ENCODE measurements around the gene UVSSA. TPM values are rescaled to one million over a fixed set of nuclear protein-coding genes. Genes with fewer than 3 reads are reported as not detected.

The UVSSA gene
- total RNA-seq, 1 donor from 2014 or later = 5.9 TPM

GRCh38 chr4:1327526-1328266 lies 19.3 kb upstream of the UVSSA start:
- Histone ChIP-seq H3K9me3 (replicated peaks) (no peaks in the 10 kb centered on the region), H3K27me3 (ENCODE audit: low read depth) (no peaks in the 10 kb centered on the region), H3K36me3 (peaks cover 73% of the 10 kb centered on the region), H3K4me3 (no peak overlapping the region), H3K27ac (replicated peaks) (no peak overlapping the region), H3K4me1 (peaks cover 14% of the 10 kb centered on the region)
- intact Hi-C loops (cut with micrococcal nuclease) = no loop called here
- no peak for TF ChIP-seq CTCF (IDR thresholded peaks at IDR 0.05; ENCODE audit: borderline replicate concordance)
- DNase-seq = no peak

- TF ChIP-seq CTCF (IDR thresholded peaks at IDR 0.05; ENCODE audit: borderline replicate concordance) = no peak
- Histone ChIP-seq H3K4me3 (no peak overlapping the region), H3K9me3 (replicated peaks) (no peaks in the 10 kb centered on the region), H3K36me3 (peaks cover 75% of the 10 kb centered on the region), H3K27ac (replicated peaks) (no peak overlapping the region), H3K27me3 (ENCODE audit: low read depth) (no peaks in the 10 kb centered on the region), H3K4me1 (peaks cover 10% of the 10 kb centered on the region)
- DNase-seq = no peak
- intact Hi-C loops (cut with micrococcal nuclease) = no loop called here
Measured at GRCh38 chr4:1328267-1329155, 18.5 kb upstream of the UVSSA start.

GRCh38 chr4:1329408-1330371 lies 17.3 kb upstream of the UVSSA start:
- no peaks in the 10 kb centered on the region for H3K9me3 ChIP-seq (replicated peaks)
- no peaks in the 10 kb centered on the region for H3K27me3 ChIP-seq (ENCODE audit: low read depth)
- peaks cover 8% of the 10 kb centered on the region for H3K4me1 ChIP-seq
- DNase-seq = no peak
- intact Hi-C loops (cut with micrococcal nuclease) = no loop called here
- H3K27ac ChIP-seq (replicated peaks) = no peak overlapping the region
- no peak overlapping the region for H3K4me3 ChIP-seq
- H3K36me3 ChIP-seq = peaks cover 78% of the 10 kb centered on the region
- no peak for TF ChIP-seq CTCF (IDR thresholded peaks at IDR 0.05; ENCODE audit: borderline replicate concordance)

- intact Hi-C loops (cut with micrococcal nuclease) = no loop called here
- Histone ChIP-seq H3K4me1 (peaks cover 8% of the 10 kb centered on the region), H3K27ac (replicated peaks) (no peak overlapping the region), H3K4me3 (no peak overlapping the region), H3K27me3 (ENCODE audit: low read depth) (no peaks in the 10 kb centered on the region), H3K36me3 (peaks cover 70% of the 10 kb centered on the region), H3K9me3 (replicated peaks) (no peaks in the 10 kb centered on the region)
- no peak for DNase-seq
- TF ChIP-seq CTCF (IDR thresholded peaks at IDR 0.05; ENCODE audit: borderline replicate concordance) = no peak
Measured at GRCh38 chr4:1330761-1331590, 16.0 kb upstream of the UVSSA start.
